ENCODE results near the gene ENO2. TPM values are rescaled to one million over a fixed set of nuclear protein-coding genes. Genes with fewer than 3 reads are reported as not detected.

ENO2 gene
- total RNA-seq, 1 experiment from 2014 or later = 138 TPM

DNA sequence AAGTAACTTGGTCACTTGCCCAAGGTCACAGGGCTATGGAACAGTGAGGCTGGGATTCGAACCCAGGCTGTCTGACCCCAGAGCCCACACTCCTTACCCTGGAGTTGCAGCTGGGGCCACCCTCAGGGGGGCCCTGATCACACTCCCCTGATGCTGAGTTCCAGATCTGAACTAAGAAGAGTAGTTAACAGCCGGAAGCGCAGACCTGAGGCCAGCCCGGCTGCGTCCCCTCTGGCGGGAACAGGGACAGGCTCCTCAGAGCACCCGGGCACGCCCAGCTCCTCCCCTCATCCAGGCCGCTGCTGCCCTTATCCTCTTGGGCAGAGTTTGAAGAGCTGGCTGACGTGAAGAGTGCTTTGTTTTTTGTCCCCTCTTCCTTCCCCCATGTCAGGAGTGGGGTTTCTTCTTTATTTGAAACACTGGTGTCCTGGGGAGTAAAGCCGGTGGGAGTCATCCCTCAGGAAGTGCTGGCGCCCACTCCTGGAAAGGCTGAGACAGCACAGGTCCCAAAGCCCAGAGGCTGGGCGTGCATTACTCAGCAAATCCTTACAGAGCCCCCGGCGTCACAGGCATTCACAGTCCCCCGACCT lies 47.4 kb downstream of the ENO2 start:
- POLR2A ChIA-PET (ENCODE audit: low non-redundant PET) = interaction anchor here (0.6 to 2.5 kb wide), 2 partner anchors 18 to 77 kb away, joined by 4 to 19 read pairs; partner anchors contain the start of genes C12orf57 and RNU7-1
- TSS peak; percentile 70 for BruUV-seq (replicated peaks)

DNA sequence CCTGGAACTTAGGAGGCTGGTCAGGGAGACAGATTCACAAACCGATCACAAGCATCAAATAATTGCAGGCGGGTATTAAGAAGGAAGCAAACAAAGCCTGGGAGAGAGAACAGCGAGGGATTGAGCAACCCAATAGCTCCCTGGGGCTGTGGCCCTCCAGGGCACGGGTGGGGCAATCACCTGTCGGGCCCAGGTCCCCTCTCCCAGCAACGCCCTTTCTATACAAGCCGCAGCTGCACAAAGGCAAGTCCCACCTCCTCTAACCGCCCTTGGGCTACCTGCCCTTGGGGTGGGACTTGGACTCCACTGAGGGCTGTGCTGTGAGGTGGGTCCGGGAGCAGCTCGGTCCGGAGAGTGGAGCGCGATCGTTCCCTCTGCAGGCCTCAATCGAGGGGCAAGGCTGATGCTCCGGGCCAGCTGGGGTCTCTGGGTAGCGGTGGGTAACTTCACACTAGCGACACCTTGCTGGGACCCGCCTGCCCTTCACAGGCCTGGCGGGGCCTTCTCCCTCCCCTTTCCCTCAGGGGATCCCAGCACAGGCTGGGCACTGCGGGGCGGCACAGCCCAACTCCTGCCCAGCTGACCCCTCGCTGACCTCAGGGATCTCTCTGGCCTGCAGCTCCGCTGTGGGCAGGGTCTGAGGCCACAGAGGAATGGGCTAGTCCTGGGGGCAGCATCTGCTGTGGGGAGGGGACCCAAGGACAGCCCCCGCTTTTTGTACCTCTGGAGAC lies 48.1 kb downstream of the ENO2 start:
- H3K36me3 ChIP-seq (ENCODE audit: insufficient read depth, low read length, poor library complexity, severe bottlenecking) = peaks cover 30% of the 10 kb centered on the region
- no peaks in the 10 kb centered on the region for H3K27me3 ChIP-seq (replicated peaks; ENCODE audit: insufficient read depth, low read depth, low read length, poor library complexity)
- peak overlapping the region; percentile 35 for H3K4me3 ChIP-seq (ENCODE audit: low read depth, low read length, poor library complexity, severe bottlenecking)
- TF ChIP-seq, protein P1, sequence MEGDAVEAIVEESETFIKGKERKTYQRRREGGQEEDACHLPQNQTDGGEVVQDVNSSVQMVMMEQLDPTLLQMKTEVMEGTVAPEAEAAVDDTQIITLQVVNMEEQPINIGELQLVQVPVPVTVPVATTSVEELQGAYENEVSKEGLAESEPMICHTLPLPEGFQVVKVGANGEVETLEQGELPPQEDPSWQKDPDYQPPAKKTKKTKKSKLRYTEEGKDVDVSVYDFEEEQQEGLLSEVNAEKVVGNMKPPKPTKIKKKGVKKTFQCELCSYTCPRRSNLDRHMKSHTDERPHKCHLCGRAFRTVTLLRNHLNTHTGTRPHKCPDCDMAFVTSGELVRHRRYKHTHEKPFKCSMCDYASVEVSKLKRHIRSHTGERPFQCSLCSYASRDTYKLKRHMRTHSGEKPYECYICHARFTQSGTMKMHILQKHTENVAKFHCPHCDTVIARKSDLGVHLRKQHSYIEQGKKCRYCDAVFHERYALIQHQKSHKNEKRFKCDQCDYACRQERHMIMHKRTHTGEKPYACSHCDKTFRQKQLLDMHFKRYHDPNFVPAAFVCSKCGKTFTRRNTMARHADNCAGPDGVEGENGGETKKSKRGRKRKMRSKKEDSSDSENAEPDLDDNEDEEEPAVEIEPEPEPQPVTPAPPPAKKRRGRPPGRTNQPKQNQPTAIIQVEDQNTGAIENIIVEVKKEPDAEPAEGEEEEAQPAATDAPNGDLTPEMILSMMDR (conservative IDR thresholded peaks at IDR 0.05; ENCODE audit: low read depth, low read length) = no peak
- TF ChIP-seq EZH2 (IDR thresholded peaks at IDR 0.05; ENCODE audit: borderline replicate concordance, low read depth, low read length, poor library complexity, severe bottlenecking) = no peak
- H3K4me1 ChIP-seq (ENCODE audit: insufficient read depth, low read length, poor library complexity, severe bottlenecking) = peaks cover 44% of the 10 kb centered on the region
- TSS peak; percentile 96 for BruUV-seq (replicated peaks)
- no peaks in the 10 kb centered on the region for H3K9me3 ChIP-seq (ENCODE audit: low read depth, low read length, poor library complexity, severe bottlenecking)
- ChIA-PET POLR2A (ENCODE audit: low non-redundant PET) (interaction anchor here (0.6 to 2.5 kb wide), 2 partner anchors 18 to 78 kb away, joined by 4 to 19 read pairs; partner anchors contain the start of genes C12orf57 and RNU7-1), CTCF (interaction anchor here (0.9 to 1.2 kb wide), 4 partner anchors 12 to 89 kb away, joined by 3 to 9 read pairs (median 4); partner anchors contain the start of genes PTPN6 and SPSB2)
- intact Hi-C loops (cut with micrococcal nuclease; ENCODE audit: unreplicated experiment) = loop anchor here (1.0 to 10.0 kb wide), 3 partner anchors 18 to 198 kb away; partner anchors contain the start of genes C12orf57 and PTMS
- DNase-seq (ENCODE audit: low spot score) = no peak
- peak overlapping the region; percentile 96 for H3K27ac ChIP-seq (ENCODE audit: low read depth, low read length, poor library complexity, severe bottlenecking)

More for the DNA sequence above, 47.4 kb downstream of the ENO2 start:
- peak overlapping the region; percentile 35 for H3K4me3 ChIP-seq (ENCODE audit: low read depth, low read length, poor library complexity, severe bottlenecking)
- H3K27ac ChIP-seq (ENCODE audit: low read depth, low read length, poor library complexity, severe bottlenecking) = peak overlapping the region; percentile 96
- no peak for TF ChIP-seq EZH2 (IDR thresholded peaks at IDR 0.05; ENCODE audit: borderline replicate concordance, low read depth, low read length, poor library complexity, severe bottlenecking)
- TF ChIP-seq, protein P1 (conservative IDR thresholded peaks at IDR 0.05; ENCODE audit: low read depth, low read length) = peak; percentile 87
- H3K4me1 ChIP-seq (ENCODE audit: insufficient read depth, low read length, poor library complexity, severe bottlenecking) = peaks cover 44% of the 10 kb centered on the region
- intact Hi-C loops (cut with micrococcal nuclease; ENCODE audit: unreplicated experiment) = loop anchor here (1.0 to 10.0 kb wide), 3 partner anchors 17 to 197 kb away; partner anchors contain the start of genes C12orf57 and PTMS
- no peaks in the 10 kb centered on the region for H3K9me3 ChIP-seq (ENCODE audit: low read depth, low read length, poor library complexity, severe bottlenecking)
- H3K36me3 ChIP-seq (ENCODE audit: insufficient read depth, low read length, poor library complexity, severe bottlenecking) = peaks cover 24% of the 10 kb centered on the region
- CTCF ChIA-PET = interaction anchor here (0.5 to 1.2 kb wide), 6 partner anchors 11 to 428 kb away, joined by 3 to 9 read pairs (median 3); partner anchors contain the start of genes C12orf57, GAPDH, PTPN6 and RNU7-1
- no peaks in the 10 kb centered on the region for H3K27me3 ChIP-seq (replicated peaks; ENCODE audit: insufficient read depth, low read depth, low read length, poor library complexity)
- peak; percentile 97 for DNase-seq (ENCODE audit: low spot score)

DNA sequence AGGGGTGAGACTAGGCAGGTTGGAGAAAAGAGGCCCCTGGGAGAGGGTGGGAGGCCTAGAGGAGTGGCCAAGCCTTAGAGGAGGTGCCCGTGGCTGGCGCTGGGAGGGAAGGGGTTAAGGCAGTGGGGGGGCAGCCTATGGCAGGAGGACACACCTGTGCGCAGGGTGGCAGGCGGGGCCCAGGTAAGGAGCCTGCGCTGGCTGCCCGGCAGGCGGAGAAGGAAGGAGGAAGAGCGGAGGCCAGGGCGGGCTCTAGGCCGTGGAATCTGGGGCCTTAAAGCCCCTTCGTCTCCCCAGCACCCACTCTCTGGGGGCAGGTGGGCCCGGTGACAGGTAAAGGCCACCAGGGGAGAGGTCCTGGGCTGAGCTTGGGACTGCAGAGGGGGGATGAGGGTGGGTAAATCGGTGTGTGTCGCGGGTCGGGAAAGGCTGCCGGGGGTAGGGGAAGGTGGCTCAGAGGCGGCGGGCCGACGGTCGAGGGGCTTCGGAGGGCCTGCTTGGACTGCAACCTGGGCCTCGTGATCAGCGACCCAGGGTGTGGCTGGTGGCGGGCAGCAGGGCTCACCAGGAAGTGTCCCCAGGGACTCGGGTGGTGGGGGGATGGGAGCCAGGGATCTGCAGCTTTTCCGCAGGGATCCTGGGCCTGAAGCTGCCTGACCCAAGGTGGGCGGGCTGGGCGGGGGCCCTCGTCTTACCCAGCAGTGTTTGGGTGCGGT lies 48.8 kb downstream of the ENO2 start:
- POLR2A ChIA-PET (ENCODE audit: low non-redundant PET) = interaction anchor here (0.6 to 2.5 kb wide), 3 partner anchors 19 to 24 kb away, joined by 3 to 19 read pairs (median 6); partner anchors contain the start of genes C12orf57 and RNU7-1
- DNase-seq (ENCODE audit: low spot score) = no peak
- BruUV-seq (replicated peaks) = no TSS peak

More for the DNA sequence above, 48.8 kb downstream of the ENO2 start:
- CTCF ChIA-PET = no interaction called here
- TF ChIP-seq, protein P1 (conservative IDR thresholded peaks at IDR 0.05; ENCODE audit: low read depth, low read length) = no peak
- no peak for TF ChIP-seq EZH2 (IDR thresholded peaks at IDR 0.05; ENCODE audit: borderline replicate concordance, low read depth, low read length, poor library complexity, severe bottlenecking)
- Histone ChIP-seq H3K9me3 (ENCODE audit: low read depth, low read length, poor library complexity, severe bottlenecking) (no peaks in the 10 kb centered on the region), H3K27me3 (replicated peaks; ENCODE audit: insufficient read depth, low read depth, low read length, poor library complexity) (no peaks in the 10 kb centered on the region), H3K36me3 (ENCODE audit: insufficient read depth, low read length, poor library complexity, severe bottlenecking) (peaks cover 37% of the 10 kb centered on the region), H3K4me3 (ENCODE audit: low read depth, low read length, poor library complexity, severe bottlenecking) (no peak overlapping the region), H3K4me1 (ENCODE audit: insufficient read depth, low read length, poor library complexity, severe bottlenecking) (peaks cover 47% of the 10 kb centered on the region), H3K27ac (ENCODE audit: low read depth, low read length, poor library complexity, severe bottlenecking) (peak overlapping the region; percentile 96)
- intact Hi-C loops (cut with micrococcal nuclease; ENCODE audit: unreplicated experiment) = loop anchor here (10.0 kb wide), 1 partner anchor 198 kb away; the partner anchor contains the start of gene PTMS

Data from A673 (cell line).